GM13977 (cell line): Measurements from ENCODE around the gene FAAH.

Source experiments
- DNase-seq: peaks from one replicate; pipeline ENCODE4 v3.0.0; 2012; ENCODE audit warnings: low spot score
- in situ Hi-C: fragments of 300-500 bp; cut with MboI; formaldehyde crosslinking; loops from one replicate; pipeline ENCODE4 v1.12.0; 2022; ENCODE audit warnings: low sequenced_read_pairs, low pct_unique_long_range_greater_than_20kb, mixed read lengths, inconsistent platforms; ENCODE audit not compliant: unreplicated experiment
- TF ChIP-seq, protein P1 (sequence below): IDR thresholded peaks from 2 replicates; pipeline ENCODE4 v1.5.1; 2012; ENCODE audit warnings: mild to moderate bottlenecking, control low read depth; ENCODE audit not compliant: insufficient read depth; ENCODE audit errors: extremely low read depth, missing control alignments

Gene FAAH

DNA sequence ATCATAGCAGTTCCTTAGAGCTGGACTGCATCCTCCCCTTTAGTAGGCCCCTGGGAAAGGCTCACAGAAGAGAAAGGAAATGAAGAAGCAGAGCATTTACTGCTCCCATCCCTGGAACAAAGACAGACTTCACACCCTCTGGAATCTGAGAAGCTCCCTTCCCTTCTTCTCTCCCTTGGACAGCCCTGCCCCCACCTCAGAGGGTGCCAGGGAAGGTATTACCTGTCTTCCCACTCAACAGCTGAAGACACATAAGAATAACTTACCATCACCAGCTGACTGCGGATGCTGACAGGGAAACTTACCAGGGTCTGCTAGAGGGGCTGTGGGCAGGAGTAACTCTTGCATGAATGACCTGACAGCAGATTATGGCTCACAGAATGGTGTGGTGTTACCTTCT lies 14.1 kb upstream of the FAAH start:
- DNase-seq: no peak
- in situ Hi-C loops: no loop called here
- TF ChIP-seq, protein P1, sequence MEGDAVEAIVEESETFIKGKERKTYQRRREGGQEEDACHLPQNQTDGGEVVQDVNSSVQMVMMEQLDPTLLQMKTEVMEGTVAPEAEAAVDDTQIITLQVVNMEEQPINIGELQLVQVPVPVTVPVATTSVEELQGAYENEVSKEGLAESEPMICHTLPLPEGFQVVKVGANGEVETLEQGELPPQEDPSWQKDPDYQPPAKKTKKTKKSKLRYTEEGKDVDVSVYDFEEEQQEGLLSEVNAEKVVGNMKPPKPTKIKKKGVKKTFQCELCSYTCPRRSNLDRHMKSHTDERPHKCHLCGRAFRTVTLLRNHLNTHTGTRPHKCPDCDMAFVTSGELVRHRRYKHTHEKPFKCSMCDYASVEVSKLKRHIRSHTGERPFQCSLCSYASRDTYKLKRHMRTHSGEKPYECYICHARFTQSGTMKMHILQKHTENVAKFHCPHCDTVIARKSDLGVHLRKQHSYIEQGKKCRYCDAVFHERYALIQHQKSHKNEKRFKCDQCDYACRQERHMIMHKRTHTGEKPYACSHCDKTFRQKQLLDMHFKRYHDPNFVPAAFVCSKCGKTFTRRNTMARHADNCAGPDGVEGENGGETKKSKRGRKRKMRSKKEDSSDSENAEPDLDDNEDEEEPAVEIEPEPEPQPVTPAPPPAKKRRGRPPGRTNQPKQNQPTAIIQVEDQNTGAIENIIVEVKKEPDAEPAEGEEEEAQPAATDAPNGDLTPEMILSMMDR: no peak

DNA sequence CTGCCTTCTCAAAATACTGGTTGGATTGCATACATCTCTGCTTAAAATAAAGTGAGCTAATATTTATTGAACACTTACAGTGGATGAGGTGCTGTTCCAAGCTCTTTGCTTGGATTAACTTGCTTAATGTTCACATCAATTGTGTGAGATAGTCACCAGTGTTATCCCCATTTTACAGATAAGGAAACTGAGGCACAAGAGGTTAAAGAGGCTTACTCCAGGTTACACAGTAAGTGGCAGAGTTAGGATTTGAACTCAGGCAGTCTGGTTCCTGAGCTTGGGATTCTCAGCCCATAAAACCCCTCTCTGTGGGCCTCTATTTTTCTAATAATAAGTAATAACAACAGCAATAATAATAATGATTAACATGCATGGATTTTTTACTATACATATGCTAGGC lies 13.6 kb upstream of the FAAH start:
- DNase-seq: no peak
- in situ Hi-C loops: no loop called here
- TF ChIP-seq, protein P1: no peak

DNA sequence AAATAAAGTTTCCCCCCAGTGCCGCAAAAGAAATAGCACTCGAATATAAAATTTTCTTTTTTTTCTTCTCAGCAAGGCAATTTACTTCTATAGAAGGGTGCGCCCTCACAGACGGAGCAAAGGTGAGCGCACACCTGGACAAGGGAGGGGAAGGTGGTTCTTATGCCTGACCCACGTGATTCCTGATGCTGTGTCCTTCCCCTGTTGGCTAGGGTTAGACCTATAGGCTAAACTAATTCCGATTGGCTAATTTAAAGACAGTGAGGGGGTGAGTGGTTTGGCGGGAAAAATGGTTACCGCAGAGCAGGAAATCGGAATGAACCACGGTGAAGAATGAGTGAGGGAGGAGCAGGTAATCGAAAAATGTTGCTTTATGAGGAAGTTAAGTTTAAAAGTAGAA lies 607 bp upstream of the FAAH start:
- in situ Hi-C loops: no loop called here
- DNase-seq: no peak
- TF ChIP-seq, protein P1: no peak

DNA sequence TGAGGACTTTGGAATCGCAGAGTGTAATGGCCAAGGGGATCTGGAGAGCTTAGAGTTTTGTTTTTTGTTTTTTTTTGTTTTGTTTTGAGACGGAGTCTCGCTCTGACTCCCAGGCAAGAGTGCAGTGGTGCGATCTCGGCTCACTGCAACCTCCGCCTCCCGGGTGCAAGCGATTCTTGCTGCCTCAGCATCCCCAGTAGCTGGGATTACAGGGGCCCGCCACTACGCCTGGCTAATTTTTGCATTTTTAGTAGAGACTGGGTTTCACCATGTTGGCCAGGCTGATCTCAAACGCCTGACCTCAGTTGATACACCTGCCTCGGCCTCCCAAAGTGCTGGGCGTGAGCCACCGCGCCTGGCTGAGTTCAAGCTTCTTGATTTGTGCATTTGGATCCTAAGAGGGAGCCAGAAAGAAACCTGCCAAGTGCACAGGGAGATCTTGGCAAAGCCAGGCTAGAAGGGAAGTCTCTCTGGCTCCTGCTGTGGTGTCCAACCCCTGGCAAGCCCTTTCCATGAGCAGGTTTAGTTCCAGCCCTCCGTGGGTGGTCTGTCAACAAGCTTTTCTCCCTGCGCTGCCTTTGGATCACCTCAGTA lies 852 bp downstream of the FAAH start:
- no peak for DNase-seq
- TF ChIP-seq, protein P1: no peak
- in situ Hi-C loops: no loop called here

DNA sequence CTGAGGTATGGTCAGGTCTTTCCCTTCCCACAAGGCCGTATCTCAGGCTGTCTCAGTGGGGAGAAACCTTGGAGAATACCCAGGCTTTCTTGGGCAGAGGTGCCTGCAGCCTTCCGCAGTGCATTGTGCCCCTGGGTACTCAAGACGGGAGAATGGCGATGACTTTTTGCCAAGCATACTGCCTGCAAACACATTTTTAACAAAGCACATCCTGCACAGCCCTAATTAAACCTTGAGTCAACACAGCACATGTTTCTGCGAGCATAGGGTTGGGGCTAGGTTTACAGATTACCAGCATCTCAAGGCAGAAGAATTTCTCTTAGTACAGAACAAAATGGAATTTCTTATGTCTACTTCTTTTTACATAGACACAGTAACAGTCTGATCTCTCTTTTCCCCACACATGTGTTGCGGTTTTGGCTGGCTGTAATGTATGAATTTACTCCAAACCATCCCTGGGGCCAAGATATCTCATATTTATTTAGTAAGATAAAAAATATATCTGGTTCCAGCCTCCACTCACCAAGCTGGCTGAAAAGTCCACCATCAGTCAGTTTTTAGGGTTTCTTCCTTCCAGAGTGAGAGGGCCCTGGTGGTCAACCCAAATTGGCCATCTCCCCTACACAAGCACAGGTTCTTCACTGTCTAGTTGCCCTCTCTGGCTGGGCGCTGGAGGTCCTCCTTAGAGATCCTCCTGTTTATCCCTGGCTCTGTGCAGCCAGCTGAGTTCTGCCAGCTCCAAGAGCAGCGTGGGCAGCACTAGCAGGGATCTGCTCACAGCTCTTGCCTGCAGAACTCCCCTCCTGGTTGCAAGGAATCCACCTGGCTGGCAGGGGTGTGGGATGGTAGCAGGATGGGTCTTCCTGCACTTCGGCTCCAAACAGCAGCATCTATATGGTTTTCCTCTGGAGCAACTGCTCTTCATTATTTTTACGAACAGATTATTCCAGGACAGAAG lies 2.6 kb downstream of the FAAH start:
- TF ChIP-seq, protein P1: no peak
- in situ Hi-C loops: no loop called here
- DNase-seq: no peak

DNA sequence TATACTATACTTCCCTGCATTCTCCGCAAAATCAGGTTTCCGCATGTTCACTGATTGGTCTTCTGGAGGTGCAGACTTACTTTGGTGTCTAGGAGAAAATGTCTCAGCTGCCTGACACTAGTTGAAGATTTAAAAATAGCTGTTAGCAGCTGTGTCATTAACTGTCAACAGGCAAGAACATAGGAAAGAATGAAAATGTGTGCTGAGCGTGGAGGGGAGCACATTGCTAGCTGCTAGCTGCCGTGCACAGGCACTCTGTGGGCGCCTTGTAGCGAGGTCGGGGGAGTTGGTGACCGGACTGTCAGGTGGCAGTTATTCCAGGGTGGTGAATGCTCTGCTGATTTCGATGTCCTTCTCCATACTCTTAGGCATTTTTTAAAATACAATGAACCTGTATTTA lies 5.2 kb downstream of the FAAH start:
- TF ChIP-seq, protein P1: no peak
- in situ Hi-C loops: no loop called here
- no peak for DNase-seq
